IMR-90 (cell line): ENCODE results near the gene CFAP92.

ENCODE experiments used
- CTCF ChIP-seq: conservative IDR thresholded peaks from 2 replicates; pipeline ENCODE4 v1.5.1; 2012; ENCODE audit warnings: mild to moderate bottlenecking, low read depth, low read length, improper control_type of control experiment
- FOS ChIP-seq: fragments of 150-350 bp; IDR thresholded peaks from 2 replicates; pipeline ENCODE4 v1.6.1; 2016; ENCODE audit warnings: low read depth, low read length
- MXI1 ChIP-seq: IDR thresholded peaks from 2 replicates; pipeline ENCODE4 v1.6.1; 2012; ENCODE audit warnings: low read depth, mild to moderate bottlenecking, low read length, moderate library complexity, borderline replicate concordance
- POLR2A ChIP-seq: IDR thresholded peaks from 2 replicates; pipeline ENCODE4 v1.6.1; 2012; ENCODE audit warnings: mild to moderate bottlenecking, low read depth, low read length
- RAD21 ChIP-seq: IDR thresholded peaks from 2 replicates; pipeline ENCODE4 v1.6.1; 2012; ENCODE audit warnings: low read length, improper control_type of control experiment
- RCOR1 ChIP-seq: IDR thresholded peaks from 2 replicates; pipeline ENCODE4 v1.6.1; 2012; ENCODE audit warnings: mild to moderate bottlenecking, low read length, improper control_type of control experiment; ENCODE audit not compliant: insufficient replicate concordance
- USF2 ChIP-seq: fragments of 150-350 bp; IDR thresholded peaks from 2 replicates; pipeline ENCODE4 v1.6.1; 2017; ENCODE audit warnings: mild to moderate bottlenecking, antibody characterized with exemption, low read length, low read depth

DNA sequence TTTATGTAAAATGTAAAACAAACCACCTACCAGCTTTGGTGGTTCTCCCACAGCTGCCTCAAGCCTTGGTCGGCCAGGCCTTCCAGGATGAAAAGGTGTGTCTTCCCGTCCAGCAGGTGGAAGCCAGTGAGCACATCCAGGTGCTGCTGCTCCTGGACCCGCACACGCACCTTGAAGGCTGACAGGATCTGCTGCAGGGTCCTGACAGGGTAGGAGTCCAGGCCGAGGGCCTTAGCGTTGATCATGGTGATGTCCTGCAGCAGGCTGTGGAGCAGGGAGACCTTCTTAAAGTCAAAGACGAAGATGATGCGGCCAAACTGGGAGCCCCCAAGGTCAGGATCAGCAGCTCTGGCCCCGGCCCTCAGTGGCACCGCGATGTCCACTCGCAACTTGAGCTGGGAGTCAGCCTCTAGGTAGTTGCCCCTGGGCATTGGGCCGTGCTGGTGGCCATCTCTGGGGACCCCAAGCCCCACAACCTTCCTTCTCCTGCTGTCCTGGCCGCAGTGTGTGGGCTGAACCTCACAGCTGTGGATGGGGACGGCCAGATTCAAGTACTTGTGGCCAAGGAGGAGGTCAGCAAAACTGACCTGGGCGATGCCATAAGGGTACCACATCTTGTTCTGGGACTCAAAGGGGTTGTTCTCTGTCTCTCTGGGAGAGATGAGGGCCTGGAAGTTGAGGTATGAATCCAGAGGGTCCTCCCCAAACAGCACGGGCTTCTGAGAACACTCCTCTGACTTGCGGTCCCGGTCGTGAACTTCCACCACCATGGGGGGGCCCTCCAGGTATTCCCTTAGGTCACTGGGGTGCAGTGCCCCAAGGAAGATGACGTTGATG, 48.6 kb downstream of the CFAP92 start:
- TF ChIP-seq CTCF: no peak
- no peak for TF ChIP-seq RCOR1
- TF ChIP-seq POLR2A: no peak
- TF ChIP-seq USF2: no peak
- no peak for TF ChIP-seq FOS
- TF ChIP-seq MXI1: no peak
- TF ChIP-seq RAD21: no peak
